ENCODE results near the gene SOX4.

GRCh38 chr6:21634582-21634981 is 41.0 kb downstream of the SOX4 start:
- TF ChIP-seq CTCF (IDR thresholded peaks at IDR 0.05; ENCODE audit: low read length) (no peak), EZH2 (IDR thresholded peaks at IDR 0.05; ENCODE audit: borderline replicate concordance, low read length) (no peak)
